DOHH2 (cell line): ENCODE results near the gene RNF207.
A peak's percentile ranks its signal among the peaks of the same experiment; 100 is the strongest.

Experiments used
- H3F3A ChIP-seq: fragments of 200-600 bp; sonication (generic), shearing (Covaris generic); 2 replicates; pipeline ENCODE4 v1.6.0; 2016; ENCODE audit warnings: antibody characterized with exemption, mild to moderate bottlenecking; ENCODE audit not compliant: control insufficient read depth, insufficient read depth
- H3K27ac ChIP-seq: fragments of 200-600 bp; sonication (generic); 2 replicates; pipeline ENCODE4 v1.5.1; 2014; ENCODE audit warnings: low read depth, mild to moderate bottlenecking, low read length, moderate library complexity
- H3K27me3 ChIP-seq: fragments of 200-600 bp; sonication (generic); 2 replicates; pipeline ENCODE4 v1.6.1; 2014; ENCODE audit warnings: mild to moderate bottlenecking, low read length, mixed read lengths; ENCODE audit not compliant: control insufficient read depth
- H3K36me3 ChIP-seq: fragments of 200-600 bp; sonication (generic); 2 replicates; pipeline ENCODE4 v1.6.1; 2014; ENCODE audit warnings: mild to moderate bottlenecking, low read length, moderate library complexity, mixed read lengths; ENCODE audit not compliant: control insufficient read depth
- H3K4me1 ChIP-seq: fragments of 200-600 bp; sonication (generic); 2 replicates; pipeline ENCODE4 v1.6.1; 2014; ENCODE audit warnings: mild to moderate bottlenecking, low read length, mixed read lengths; ENCODE audit not compliant: control insufficient read depth
- H3K4me2 ChIP-seq: fragments of 200-600 bp; sonication (generic); 2 replicates; pipeline ENCODE4 v1.6.0; 2014; ENCODE audit warnings: mild to moderate bottlenecking, low read length, moderate library complexity
- H3K4me3 ChIP-seq: fragments of 200-600 bp; sonication (generic); 2 replicates; pipeline ENCODE4 v1.5.1; 2014; ENCODE audit warnings: mild to moderate bottlenecking, low read length, mixed read lengths
- H3K79me2 ChIP-seq: fragments of 200-600 bp; sonication (generic); 2 replicates; pipeline ENCODE4 v1.6.1; 2014; ENCODE audit warnings: mild to moderate bottlenecking, low read length, mixed read lengths; ENCODE audit not compliant: control insufficient read depth
- H3K9me2 ChIP-seq: fragments of 200-600 bp; sonication (generic); replicated peaks from 2 replicates; pipeline ENCODE4 v1.6.1; 2014; ENCODE audit warnings: mild to moderate bottlenecking, low read length, mixed read lengths; ENCODE audit not compliant: control insufficient read depth
- H3K9me3 ChIP-seq: fragments of 200-600 bp; sonication (generic); 2 replicates; pipeline ENCODE4 v1.6.1; 2014; ENCODE audit warnings: antibody characterized with exemption, low read length, mixed read lengths; ENCODE audit not compliant: control insufficient read depth, insufficient read depth
- H4K20me1 ChIP-seq: fragments of 200-600 bp; sonication (generic); 2 replicates; pipeline ENCODE4 v1.6.0; 2014; ENCODE audit warnings: low read depth, mild to moderate bottlenecking, antibody characterized with exemption, low read length, moderate library complexity; ENCODE audit not compliant: control insufficient read depth, insufficient read depth
- CTCF ChIP-seq: fragments of 200-600 bp; sonication (generic); IDR thresholded peaks from one replicate; pipeline ENCODE4 v1.5.1; 2014; ENCODE audit warnings: antibody characterized with exemption, mild to moderate bottlenecking, low read depth, low read length; ENCODE audit not compliant: poor library complexity, severe bottlenecking
- EZH2phosphoT487 ChIP-seq: fragments of 200-600 bp; sonication (generic); IDR thresholded peaks from 2 replicates; pipeline ENCODE4 v1.6.1; 2017; ENCODE audit warnings: borderline replicate concordance, mild to moderate bottlenecking, antibody characterized with exemption, low read length, moderate library complexity, mixed read lengths

RNF207 gene

GRCh38 chr1:6210591-6211355 is 4.9 kb downstream of the RNF207 start:
- no peaks in the 10 kb centered on the region for H3K9me2 ChIP-seq
- no peaks in the 10 kb centered on the region for H4K20me1 ChIP-seq
- no peaks in the 10 kb centered on the region for H3K36me3 ChIP-seq
- H3K9me3 ChIP-seq = no peaks in the 10 kb centered on the region
- no peak overlapping the region for H3K27ac ChIP-seq
- no peaks in the 10 kb centered on the region for H3K79me2 ChIP-seq
- H3F3A ChIP-seq = no peaks in the 10 kb centered on the region
- no peak overlapping the region for H3K4me3 ChIP-seq
- H3K4me1 ChIP-seq = peaks cover 15% of the 10 kb centered on the region
- peaks cover 34% of the 10 kb centered on the region for H3K27me3 ChIP-seq
- TF ChIP-seq EZH2phosphoT487 (no peak), CTCF (no peak)
- H3K4me2 ChIP-seq = no peak overlapping the region

GRCh38 chr1:6211731-6212130 is 5.8 kb downstream of the RNF207 start:
- H3K36me3 ChIP-seq = no peaks in the 10 kb centered on the region
- H3K9me3 ChIP-seq = no peaks in the 10 kb centered on the region
- H3K27me3 ChIP-seq = peaks cover 24% of the 10 kb centered on the region
- no peak overlapping the region for H3K4me2 ChIP-seq
- peaks cover 15% of the 10 kb centered on the region for H3K4me1 ChIP-seq
- H3K79me2 ChIP-seq = no peaks in the 10 kb centered on the region
- no peaks in the 10 kb centered on the region for H3F3A ChIP-seq
- no peaks in the 10 kb centered on the region for H3K9me2 ChIP-seq
- TF ChIP-seq EZH2phosphoT487 (no peak), CTCF (no peak)
- H3K4me3 ChIP-seq = no peak overlapping the region
- H4K20me1 ChIP-seq = no peaks in the 10 kb centered on the region
- no peak overlapping the region for H3K27ac ChIP-seq

GRCh38 chr1:6212193-6212959 is 6.5 kb downstream of the RNF207 start:
- peak overlapping the region; percentile 5; the same call in 1 of the 2 replicates for H3K4me2 ChIP-seq

More at GRCh38 chr1:6212193-6212959, 6.5 kb downstream of the RNF207 start:
- TF ChIP-seq CTCF = no peak
- no peak for TF ChIP-seq EZH2phosphoT487
- peaks cover 15% of the 10 kb centered on the region for H3K4me1 ChIP-seq
- no peaks in the 10 kb centered on the region for H3K79me2 ChIP-seq
- H3F3A ChIP-seq = no peaks in the 10 kb centered on the region
- no peak overlapping the region for H3K27ac ChIP-seq
- H3K27me3 ChIP-seq = peaks cover 18% of the 10 kb centered on the region
- H3K9me3 ChIP-seq = no peaks in the 10 kb centered on the region
- no peaks in the 10 kb centered on the region for H4K20me1 ChIP-seq
- H3K36me3 ChIP-seq = no peaks in the 10 kb centered on the region
- H3K9me2 ChIP-seq = no peaks in the 10 kb centered on the region
- no peak overlapping the region for H3K4me3 ChIP-seq
